Peyer's patch (tissue), 4 donors: ENCODE results near the gene UBE4A. TPM values are rescaled to one million over a fixed set of nuclear protein-coding genes. Genes with fewer than 3 reads are reported as not detected.

Experiments
- DNase-seq, 3 donors: peaks; one replicate each; pipeline ENCODE4 v3.0.0-alpha.2; 2017 to 2019
- H3K27ac ChIP-seq, 4 donors: fragments of 200-600 bp; sonication (generic); one replicate each; pipeline ENCODE4 v1.5.1; 2016 to 2019
- H3K27me3 ChIP-seq, 2 donors: fragments of 200-600 bp; sonication (generic); one replicate each; pipeline ENCODE4 v1.5.1; 2019
- H3K36me3 ChIP-seq, 3 donors: fragments of 200-600 bp; sonication (generic); one replicate each; pipeline ENCODE4 v1.5.1; 2016 to 2019
- H3K4me1 ChIP-seq, 4 donors: fragments of 200-600 bp; sonication (generic); one replicate each; pipeline ENCODE4 v1.5.1; 2016 to 2019
- H3K4me3 ChIP-seq, 4 donors: fragments of 200-600 bp; sonication (generic); 1 replicate in 3 of 4; 2 replicates in 1 of 4; pipeline ENCODE4 v1.5.1; 2016 to 2019; ENCODE audit warnings: mild to moderate bottlenecking in 1 of 4
- H3K9me3 ChIP-seq, 4 donors: fragments of 200-600 bp; sonication (generic); one replicate each; pipeline ENCODE4 v1.5.1; 2016 to 2019; ENCODE audit warnings: mild to moderate bottlenecking in 1 of 4
- CTCF ChIP-seq, 6 experiments: fragments of 450-650 bp in 4 of 6; fragments of 200-600 bp in 2 of 6; sonication (generic) in 1 of 6; IDR thresholded peaks; one replicate each; pipeline ENCODE4 v1.5.1; 2017 to 2019; ENCODE audit warnings: antibody characterized with exemption in 6 of 6, mild to moderate bottlenecking in 3 of 6, moderate library complexity in 1 of 6
- POLR2A ChIP-seq, 2 donors: fragments of 450-650 bp; IDR thresholded peaks; one replicate each; pipeline ENCODE4 v1.5.1; 2017; ENCODE audit warnings: antibody characterized with exemption in 2 of 2, mild to moderate bottlenecking in 2 of 2, moderate library complexity in 2 of 2
- total RNA-seq, 4 donors: library from RNA; depleted of rRNA; stranded (reverse); fragments of >200 nt; gene quantifications; one replicate each; pipeline ENCODE4 v1.1.0, GENCODE V29; 2016

The UBE4A gene
- total RNA-seq, 4 donors from 2014 or later = 47.7 to 60.1 (median 54.1) TPM

GRCh38 chr11:118373263-118373662, 13.9 kb downstream of the UBE4A start:
- Histone ChIP-seq H3K36me3 (peaks cover 0 to 98% (median 0%) of the 10 kb centered on the region in 3 donors), H3K27me3 (no peaks in the 10 kb centered on the region), H3K4me1 (no peaks in the 10 kb centered on the region), H3K9me3 (no peaks in the 10 kb centered on the region), H3K4me3 (no peak overlapping the region), H3K27ac (no peak overlapping the region)
- DNase-seq = no peak
- TF ChIP-seq CTCF (IDR thresholded peaks at IDR 0.05) (no peak), POLR2A (IDR thresholded peaks at IDR 0.05) (no peak)

DNA sequence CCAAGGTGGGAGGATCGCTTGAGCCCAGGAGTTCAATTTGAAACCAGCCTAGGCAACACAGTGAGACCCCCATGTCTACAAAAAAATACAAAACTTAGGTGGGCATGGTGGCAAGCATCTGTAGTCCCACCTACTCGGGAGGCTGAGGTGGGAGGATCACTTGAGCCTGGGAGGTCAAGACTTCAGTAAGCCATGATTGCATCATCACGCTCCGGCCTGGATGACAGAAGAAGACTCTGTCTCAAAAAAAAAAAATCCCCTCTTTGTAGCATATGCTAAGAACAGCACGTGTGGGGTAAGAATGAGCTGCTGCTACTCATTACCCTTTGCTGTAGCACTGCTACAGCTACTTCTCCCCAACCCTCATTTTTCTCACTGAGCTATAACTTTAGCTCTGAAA, 14.5 kb downstream of the UBE4A start:
- no peak for DNase-seq

GRCh38 chr11:118374729-118375128, 15.3 kb downstream of the UBE4A start:
- H3K4me3 ChIP-seq = no peak overlapping the region
- H3K27me3 ChIP-seq = no peaks in the 10 kb centered on the region
- H3K27ac ChIP-seq = no peak overlapping the region
- peaks cover 0 to 98% (median 0%) of the 10 kb centered on the region in 3 donors for H3K36me3 ChIP-seq
- no peaks in the 10 kb centered on the region for H3K4me1 ChIP-seq
- H3K9me3 ChIP-seq = no peaks in the 10 kb centered on the region
- TF ChIP-seq CTCF (IDR thresholded peaks at IDR 0.05) = no peak
- no peak for DNase-seq

More for the DNA sequence above, 14.5 kb downstream of the UBE4A start:
- peaks cover 0 to 98% (median 0%) of the 10 kb centered on the region in 3 donors for H3K36me3 ChIP-seq
- no peaks in the 10 kb centered on the region for H3K9me3 ChIP-seq
- no peaks in the 10 kb centered on the region for H3K4me1 ChIP-seq
- H3K27me3 ChIP-seq = no peaks in the 10 kb centered on the region
- TF ChIP-seq CTCF (IDR thresholded peaks at IDR 0.05) (no peak), POLR2A (IDR thresholded peaks at IDR 0.05) (no peak)
- H3K4me3 ChIP-seq = no peak overlapping the region
- no peak overlapping the region for H3K27ac ChIP-seq

DNA sequence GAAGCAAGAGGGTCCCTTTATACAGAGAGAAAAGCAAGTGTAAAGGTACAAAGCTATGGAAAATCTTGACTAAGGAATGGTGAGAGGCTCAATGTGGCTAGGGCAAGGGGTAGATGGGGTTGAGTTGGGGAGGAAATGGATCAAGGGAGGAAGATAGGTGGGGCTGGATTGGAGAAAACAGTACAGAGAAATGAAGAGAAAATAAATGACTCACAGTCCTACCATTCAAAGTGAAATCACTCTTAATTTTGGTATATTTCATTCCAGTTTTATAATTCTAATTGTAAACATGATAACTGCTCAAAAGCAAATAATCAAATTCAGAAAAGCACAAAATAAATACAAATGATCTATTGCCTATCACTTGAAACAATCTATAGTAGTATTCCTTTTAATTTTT, 16.6 kb downstream of the UBE4A start:
- Histone ChIP-seq H3K4me3 (no peak overlapping the region), H3K9me3 (no peaks in the 10 kb centered on the region), H3K4me1 (no peaks in the 10 kb centered on the region), H3K27me3 (no peaks in the 10 kb centered on the region), H3K36me3 (peaks cover 0 to 96% (median 0%) of the 10 kb centered on the region in 3 donors), H3K27ac (no peak overlapping the region)
- TF ChIP-seq POLR2A (IDR thresholded peaks at IDR 0.05) (no peak), CTCF (IDR thresholded peaks at IDR 0.05) (no peak)
- no peak for DNase-seq

- Histone ChIP-seq H3K9me3 (no peaks in the 10 kb centered on the region), H3K27me3 (no peaks in the 10 kb centered on the region), H3K36me3 (peaks cover 0 to 98% (median 0%) of the 10 kb centered on the region in 3 donors), H3K27ac (no peak overlapping the region), H3K4me1 (no peaks in the 10 kb centered on the region), H3K4me3 (no peak overlapping the region)
- DNase-seq = no peak
- TF ChIP-seq CTCF (IDR thresholded peaks at IDR 0.05) (no peak), POLR2A (IDR thresholded peaks at IDR 0.05) (no peak)
Observed at GRCh38 chr11:118379497-118379896, 20.1 kb downstream of the UBE4A start.

DNA sequence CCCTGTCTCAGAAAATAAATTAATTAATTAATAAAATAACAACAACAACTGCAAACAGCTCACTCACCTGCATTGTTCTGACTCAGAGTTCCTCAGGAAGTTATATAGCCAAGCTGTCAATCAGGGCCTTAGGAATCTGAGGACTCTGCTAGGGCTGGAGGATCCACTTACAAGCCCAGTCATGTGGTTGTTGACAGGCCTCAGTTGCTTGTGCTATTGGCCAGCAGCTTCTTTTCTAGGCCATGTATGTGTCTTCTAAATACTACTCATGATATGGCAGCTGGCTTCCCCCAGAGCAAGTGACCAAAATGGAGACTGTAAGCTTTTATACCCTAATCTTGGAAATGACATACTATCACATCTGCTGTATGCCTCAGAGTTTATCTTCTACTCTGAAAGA, 21.2 kb downstream of the UBE4A start:
- DNase-seq = no peak
- H3K36me3 ChIP-seq = peaks cover 0 to 98% (median 0%) of the 10 kb centered on the region in 3 donors
- H3K4me1 ChIP-seq = no peaks in the 10 kb centered on the region
- no peaks in the 10 kb centered on the region for H3K9me3 ChIP-seq
- TF ChIP-seq CTCF (IDR thresholded peaks at IDR 0.05) (no peak), POLR2A (IDR thresholded peaks at IDR 0.05) (no peak)
- no peak overlapping the region for H3K27ac ChIP-seq
- no peaks in the 10 kb centered on the region for H3K27me3 ChIP-seq
- no peak overlapping the region for H3K4me3 ChIP-seq
